Measurements from ENCODE around the gene PLEKHJ1.

GRCh38 chr19:2213799-2214198 is 22.3 kb downstream of the PLEKHJ1 start:
- TF ChIP-seq, protein P1, sequence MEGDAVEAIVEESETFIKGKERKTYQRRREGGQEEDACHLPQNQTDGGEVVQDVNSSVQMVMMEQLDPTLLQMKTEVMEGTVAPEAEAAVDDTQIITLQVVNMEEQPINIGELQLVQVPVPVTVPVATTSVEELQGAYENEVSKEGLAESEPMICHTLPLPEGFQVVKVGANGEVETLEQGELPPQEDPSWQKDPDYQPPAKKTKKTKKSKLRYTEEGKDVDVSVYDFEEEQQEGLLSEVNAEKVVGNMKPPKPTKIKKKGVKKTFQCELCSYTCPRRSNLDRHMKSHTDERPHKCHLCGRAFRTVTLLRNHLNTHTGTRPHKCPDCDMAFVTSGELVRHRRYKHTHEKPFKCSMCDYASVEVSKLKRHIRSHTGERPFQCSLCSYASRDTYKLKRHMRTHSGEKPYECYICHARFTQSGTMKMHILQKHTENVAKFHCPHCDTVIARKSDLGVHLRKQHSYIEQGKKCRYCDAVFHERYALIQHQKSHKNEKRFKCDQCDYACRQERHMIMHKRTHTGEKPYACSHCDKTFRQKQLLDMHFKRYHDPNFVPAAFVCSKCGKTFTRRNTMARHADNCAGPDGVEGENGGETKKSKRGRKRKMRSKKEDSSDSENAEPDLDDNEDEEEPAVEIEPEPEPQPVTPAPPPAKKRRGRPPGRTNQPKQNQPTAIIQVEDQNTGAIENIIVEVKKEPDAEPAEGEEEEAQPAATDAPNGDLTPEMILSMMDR (IDR thresholded peaks at IDR 0.05): no peak
- TF ChIP-seq POLR2A (IDR thresholded peaks at IDR 0.05): no peak
